NK-92 (cell line): ENCODE results near the gene NUDCD3.
"Not testable (repeated sequence)": the region's sequence is repeated elsewhere in the genome, so short reads cannot be mapped to it uniquely, and the experiment has no call there.

Experiments
- DNase-seq: peaks from one replicate; lab custom pipeline; 2025; ENCODE audit not compliant: unreplicated experiment; lab: John Stamatoyannopoulos, UW

NUDCD3 gene

DNA sequence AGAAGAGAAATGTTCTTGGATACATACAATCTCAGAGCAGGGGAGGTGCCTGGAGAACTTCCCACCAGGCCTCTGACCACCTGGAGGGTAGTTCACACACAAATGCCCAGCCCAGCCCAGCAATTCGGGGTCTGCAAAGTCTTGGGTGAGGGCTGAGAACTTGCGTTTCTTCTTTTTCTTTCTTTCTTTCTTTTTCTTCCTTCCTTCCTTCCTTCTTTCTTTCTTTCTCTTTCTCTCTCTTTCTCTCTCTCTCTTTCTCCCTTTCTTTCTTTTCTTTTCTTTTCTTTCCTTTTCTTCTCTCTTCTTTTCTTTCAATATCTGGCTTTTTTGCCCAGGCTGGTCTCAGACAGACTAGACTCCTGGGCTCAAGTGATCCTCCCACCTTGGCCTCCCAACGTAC, 28.3 kb upstream of the NUDCD3 start:
- no peak for DNase-seq

DNA sequence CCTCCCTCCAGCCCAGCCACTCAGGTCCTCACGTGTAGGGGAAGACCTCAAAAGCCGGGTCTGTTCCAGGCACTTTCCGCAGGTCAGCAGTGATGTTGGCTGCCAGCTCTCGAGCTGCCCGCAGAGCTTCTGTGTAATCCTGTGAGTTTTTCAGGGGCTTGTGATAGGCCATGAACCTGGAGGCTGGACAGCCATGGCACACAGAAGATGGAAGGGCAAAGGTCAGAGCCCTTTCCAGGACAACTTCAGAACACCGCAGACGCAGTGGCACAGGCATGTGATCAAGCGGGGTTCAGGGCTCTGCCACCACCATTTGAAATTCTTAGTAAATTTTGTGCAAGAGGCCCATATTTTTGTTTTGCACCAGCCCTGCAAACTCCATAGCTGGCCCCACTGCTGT, 26.7 kb upstream of the NUDCD3 start:
- DNase-seq: no peak

DNA sequence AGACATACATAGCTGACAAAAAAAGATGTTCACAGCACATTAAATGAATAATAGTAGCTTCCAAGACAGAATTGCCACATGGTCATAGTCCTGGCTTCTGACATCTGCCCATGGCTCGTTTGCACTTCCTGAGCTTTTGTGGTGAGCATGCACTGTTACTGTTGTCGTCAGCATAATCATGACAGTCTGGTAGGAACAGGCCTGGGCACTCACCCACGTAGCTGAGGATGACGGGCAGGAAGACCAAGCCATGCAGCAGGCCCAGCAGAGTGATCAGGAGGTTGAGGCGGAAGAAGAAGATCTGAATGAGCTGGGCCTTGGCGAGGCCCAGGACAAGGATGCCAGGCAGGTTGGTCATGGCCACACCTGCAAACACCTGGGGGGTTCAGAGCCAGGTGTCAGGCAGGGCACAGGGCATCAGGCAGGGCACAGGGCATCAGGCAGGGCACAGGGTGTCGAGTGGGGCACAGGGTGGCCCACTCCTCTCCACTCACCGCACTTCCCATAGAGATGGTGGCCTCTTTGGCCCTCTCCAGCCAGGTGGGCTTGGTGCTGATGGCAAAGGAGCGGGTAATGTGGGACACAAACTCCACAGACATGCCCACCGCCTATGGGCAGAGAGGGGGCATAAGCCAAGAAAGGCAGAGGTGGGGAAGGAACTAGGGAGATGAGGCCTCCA, 25.3 kb upstream of the NUDCD3 start:
- no peak for DNase-seq

DNA sequence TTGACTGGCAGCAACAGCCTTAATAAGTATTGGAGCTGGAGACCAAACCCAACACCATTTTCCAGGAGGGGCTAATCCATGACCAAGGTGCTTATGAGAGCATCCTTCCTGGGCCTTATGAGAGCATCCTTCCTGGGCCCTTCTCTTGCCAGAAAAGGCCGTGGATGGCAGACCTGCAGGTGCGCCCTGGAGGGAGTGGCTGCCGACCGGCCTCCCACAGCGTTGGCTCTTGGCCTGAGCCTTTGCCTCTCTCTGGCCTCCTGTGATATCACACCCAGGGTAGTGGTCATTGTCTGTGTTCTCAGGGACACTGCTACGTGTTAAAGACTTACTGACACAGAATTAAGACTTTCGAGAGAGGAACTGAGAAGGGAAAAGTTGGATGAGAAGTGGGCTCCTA, 22.3 kb upstream of the NUDCD3 start:
- DNase-seq: no peak

DNA sequence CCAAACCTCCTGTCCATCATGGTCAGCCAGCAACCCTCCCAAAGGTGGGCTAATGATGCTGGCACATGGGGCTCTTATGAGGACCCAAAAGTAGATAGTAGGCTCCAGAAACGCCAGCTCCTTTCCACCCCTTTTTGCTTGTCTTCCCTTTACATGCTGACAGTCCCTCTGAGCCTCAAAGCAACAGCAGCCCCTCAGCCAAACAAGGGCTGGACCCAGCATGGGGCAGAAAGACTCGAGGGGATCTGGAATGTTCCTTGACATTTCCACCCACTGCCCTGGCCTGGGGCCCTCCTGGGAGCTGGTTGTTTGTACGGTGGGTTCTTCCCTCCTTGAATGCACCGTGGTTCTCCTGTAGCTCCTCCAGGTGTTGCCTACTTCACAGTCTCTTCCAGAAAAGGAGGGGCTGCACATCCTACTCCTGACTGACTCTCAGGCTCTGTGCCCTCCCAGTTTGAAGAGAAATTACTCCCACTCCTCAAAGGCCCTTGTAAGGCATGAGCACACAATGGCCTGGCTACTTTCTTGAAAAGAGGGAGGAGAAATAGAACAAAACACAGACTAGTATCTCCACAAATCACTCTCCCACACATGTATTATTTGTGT, 21.5 kb upstream of the NUDCD3 start:
- no peak for DNase-seq

DNA sequence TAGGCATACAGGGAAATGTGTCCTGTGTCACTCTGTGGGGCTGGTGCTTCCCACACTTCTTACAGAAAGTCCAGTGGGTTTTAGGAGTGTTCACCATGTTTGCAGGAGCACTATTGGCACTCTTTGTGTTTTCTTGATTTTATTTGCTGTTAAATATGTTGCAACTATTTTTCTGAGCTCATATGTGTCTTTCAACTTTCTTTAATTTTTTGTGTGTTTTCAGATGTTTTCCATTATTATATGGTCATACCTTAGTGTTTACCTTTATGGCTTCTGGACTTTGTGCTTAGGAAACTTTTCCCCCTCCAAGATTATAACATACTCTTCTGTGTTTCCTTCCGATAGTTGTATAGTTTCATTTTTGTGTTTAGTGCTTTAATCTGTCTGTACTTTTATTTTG, 20.8 kb upstream of the NUDCD3 start:
- no peak for DNase-seq

DNA sequence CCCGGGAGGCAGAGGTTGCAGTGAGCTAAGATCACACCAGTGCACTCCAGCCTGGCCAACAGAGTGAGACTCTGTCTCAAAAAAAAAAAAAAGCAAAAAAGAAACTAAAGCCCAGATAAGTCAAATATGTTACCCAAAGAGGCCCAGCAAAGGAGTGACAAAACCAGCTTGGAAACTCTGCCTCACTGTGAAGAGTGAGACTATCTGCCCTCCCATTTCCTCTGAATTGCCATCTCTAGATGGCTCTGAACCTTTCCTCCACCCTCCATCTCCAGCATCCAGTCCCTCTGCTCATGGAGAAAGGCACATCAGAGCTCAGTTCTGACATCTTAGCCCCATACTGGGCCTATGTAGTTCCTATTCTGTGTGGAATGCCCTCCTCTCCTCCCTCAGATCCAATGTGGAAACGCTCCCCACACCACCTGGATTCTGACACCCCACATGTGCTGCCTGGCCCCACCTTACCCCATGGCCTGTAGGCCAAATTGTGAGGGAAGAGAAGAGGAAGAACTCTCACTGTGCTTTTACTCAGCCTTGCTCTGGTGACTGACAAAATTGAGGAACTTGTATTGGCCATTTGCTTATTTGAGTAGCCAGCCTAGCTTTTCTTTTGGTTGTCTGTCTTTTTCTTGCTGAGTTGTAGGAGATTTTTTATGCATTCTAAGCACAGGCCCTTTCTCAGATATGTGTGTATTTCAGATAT, 18.0 kb upstream of the NUDCD3 start:
- no peak for DNase-seq

DNA sequence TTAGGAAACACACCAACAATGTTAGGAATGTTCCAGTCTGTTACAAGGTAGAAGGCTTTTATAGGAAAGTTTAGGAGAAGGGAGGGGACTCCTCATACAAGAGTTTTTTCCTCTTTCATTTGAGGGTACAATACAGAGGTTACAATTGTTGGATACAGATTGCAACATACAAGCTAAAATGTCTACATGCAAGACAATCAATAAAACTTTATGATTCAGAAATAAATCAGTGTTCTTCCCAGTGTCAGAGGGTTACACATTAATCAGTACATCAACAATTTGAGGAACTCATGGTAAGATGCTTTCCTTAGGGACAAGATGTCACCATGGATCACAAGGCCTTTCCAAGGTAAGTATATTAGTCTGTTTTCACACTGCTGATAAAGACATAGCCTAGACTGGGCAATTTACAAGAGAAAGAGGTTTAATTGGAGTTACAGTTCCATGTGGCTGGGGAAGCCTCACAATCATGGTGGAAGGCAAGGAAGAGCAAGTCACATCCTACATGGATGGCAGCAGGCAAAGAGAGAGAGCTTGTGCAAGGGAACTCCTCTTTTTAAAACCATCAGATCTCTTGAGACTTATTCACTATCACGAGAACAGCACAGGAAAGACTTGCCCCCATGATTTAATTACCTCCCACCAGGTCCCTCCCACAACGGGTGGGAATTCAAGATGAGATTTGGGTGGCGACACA, 16.3 kb upstream of the NUDCD3 start:
- DNase-seq: not testable (repeated sequence)

DNA sequence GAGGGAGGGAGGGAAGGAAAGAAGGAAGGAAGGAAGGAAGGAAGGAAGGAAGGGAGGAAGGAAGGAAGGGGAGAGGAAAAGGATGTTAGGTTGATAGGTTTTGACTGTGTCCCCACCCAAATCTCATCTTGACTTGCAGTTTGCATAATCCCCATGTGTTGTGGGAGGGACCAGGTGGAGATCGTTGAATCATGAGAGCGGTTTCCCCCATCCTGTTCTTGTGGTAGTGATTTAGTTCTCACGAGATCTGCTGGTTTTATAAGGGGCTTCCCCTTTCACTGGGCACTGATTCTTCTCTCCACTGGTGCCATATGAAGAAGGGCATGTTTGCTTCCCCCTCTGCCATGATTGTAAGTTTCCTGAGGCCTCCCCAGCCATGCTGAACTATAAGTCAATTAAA, 15.1 kb upstream of the NUDCD3 start:
- no peak for DNase-seq

DNA sequence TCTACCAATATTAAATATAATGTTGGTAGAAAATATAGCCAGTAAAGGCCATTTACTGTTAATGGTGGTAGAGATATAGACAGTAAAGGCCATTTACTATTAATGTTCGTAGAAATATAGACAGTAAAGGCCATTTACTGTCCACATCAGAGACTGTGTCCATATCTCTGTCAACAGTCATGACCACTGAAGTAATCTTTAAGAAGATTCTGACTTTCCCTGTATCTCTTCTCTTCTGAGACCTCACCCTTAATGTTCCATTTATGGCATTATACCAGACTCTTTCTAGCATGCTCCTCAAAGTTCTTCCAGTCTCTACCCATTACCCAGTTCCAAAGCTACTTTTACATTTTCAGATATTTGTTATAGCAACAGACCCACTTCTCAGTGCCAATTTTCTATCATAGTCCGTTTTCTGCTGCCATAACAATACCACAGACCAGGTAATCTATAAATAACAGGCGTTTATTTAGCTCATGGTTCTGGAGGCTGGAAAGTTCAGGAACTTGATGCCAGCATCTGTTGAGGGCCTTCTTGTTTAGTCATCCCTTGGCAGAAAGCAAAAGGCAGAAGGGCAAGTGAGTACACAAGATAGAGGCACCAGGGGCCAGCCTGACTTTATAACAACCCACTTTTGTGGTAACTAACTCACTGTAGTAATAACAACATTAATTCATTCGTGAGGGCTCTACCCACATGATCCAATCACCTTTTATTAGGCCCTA, 7.9 kb upstream of the NUDCD3 start:
- DNase-seq: no peak

DNA sequence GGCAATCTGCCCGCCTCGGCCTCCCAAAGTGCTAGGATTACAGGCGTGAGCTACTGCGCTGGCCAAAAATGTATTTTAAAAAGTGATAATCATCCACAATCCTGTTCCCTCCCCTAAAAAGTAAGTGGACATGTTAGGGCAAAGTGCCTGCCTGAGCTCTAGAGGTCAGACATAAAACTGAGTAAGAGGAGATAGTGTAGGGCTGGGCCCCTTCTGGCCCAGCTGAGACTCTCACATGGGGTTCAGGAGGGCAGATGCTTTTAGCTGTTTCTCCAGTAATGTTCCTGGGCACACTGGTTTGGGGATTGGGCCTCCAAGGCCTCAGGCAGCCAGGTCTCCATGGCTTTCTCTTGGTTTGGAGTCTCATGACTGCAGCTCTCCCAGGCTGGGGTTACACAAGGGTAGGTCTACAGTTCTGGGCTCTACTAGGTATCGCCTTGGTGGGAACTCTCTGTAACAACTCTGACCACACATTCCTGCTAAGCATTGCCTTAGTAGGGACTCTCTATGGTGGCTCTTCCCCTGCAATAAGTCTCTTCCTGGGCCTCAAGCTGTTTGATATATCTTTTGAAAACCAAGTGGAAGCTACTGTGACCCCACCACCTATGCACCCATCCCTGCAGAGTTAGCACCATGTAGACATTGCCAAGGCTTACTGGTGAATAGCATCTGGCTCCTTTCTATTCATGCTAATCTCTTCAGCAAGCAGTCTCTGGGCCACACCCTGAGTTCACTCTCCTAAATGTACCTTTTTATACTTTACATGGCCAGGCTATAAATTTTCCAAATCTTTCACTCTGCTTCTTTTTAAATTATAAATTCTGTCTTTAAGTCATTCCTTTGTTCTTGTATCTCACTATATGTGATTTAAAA, 6.9 kb upstream of the NUDCD3 start:
- no peak for DNase-seq

DNA sequence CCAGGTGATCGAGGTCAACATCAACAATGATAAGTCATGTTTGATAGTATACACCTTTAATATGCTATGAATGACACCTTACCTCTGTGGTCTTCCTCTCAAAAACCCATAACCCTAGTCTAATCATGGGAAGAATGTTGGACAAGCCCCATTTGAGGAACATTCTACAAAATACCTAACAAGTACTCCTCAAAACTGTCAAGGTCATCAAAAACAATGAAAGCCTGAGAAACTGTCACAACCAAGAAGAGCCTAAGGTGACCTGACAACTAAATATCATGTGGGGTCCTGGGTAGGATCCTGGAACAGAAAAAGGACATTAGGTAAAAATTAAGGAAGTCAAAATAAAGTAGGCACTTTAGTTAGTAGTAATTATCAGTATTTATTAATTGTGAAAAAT, 5.9 kb upstream of the NUDCD3 start:
- no peak for DNase-seq

DNA sequence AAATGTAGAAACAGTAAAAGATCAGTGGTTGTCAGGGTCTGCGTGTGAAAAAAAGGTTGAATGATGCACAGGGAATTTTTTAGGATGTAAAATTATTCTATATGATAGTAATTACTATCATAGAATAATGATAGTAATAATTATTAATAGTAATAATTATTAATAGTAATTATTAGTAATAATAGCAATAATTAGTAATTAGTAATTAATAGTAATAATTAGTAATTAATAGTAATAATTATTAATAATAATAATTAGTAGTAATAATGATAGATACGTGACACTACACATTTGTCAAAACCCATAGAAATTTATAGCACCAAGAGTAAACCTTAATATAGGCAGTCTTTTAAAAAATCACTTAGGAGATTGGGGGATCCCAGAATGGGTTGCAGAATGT, 4.5 kb upstream of the NUDCD3 start:
- no peak for DNase-seq

DNA sequence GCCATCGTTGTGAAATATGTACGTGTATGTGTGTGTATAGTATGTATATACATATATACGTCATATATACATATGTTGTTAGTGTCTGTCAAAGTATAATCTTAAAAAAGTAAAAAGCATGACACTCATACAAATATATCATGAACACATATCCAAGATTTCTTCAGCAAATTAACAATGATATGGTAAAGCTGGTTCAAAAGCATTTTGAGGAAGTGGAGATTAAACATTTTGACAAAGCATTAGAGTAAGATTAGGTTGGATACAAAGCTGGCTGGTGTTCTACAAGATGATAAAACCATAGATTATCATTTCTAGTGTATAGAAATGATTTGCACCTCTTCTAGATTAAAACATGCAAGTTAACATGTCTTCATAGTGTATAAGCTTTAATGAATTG, 771 bp upstream of the NUDCD3 start:
- no peak for DNase-seq

DNA sequence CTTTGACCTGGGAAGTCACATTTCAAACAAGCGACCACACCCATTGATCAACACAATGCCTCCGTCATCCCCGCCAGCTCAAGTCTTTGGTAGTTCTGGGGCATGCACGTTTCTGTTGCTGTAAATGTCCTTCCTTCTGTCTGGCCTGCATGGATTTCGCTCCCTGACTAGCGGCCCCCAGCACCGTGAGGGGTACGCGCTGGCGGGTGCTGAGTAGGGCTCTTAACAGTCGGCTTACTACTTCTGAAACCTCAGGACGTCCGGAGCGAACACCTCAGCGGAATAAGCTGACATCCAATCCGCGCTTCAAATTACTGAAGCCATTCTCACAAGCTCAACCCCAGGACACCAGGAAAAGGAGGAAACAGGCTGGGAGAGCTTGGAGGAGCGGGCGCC, 505 bp downstream of the NUDCD3 start:
- no peak for DNase-seq

DNA sequence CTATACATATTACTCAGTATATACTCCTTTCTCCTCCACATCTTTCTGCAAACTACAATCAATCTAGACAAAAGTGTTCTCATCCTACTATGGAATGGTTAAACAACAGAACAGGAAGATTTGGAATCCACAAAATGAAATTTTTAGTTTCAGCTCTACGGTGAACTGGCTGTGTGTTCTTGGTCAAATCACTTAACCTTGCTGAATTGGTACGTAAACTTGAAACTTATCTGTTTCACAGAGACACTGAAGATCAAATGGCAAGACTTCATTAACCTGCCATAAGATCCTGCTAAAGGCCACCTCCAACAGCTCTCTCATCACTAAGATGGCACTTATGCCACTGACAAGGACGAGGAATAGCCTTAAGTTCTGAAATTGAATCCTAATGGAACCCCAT, 1.5 kb downstream of the NUDCD3 start:
- DNase-seq: no peak

DNA sequence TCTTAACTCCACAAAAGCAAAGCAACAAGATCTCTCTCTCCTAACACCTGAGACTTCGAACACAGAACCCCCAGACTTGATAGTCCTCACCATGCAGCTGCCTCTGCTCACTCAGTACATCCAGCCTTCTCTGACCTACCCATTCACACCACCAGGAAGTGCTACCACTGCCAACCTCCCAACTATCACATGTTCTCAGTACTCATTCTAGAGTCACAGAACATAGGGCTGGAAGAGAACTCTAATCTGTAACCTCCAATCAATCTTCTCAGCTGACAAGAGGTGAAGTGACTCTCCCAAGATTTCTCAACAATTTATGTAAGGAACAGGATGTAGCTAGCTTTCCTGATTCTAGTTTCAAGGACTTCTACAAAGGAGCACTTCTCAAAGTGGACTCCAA, 3.8 kb downstream of the NUDCD3 start:
- no peak for DNase-seq

DNA sequence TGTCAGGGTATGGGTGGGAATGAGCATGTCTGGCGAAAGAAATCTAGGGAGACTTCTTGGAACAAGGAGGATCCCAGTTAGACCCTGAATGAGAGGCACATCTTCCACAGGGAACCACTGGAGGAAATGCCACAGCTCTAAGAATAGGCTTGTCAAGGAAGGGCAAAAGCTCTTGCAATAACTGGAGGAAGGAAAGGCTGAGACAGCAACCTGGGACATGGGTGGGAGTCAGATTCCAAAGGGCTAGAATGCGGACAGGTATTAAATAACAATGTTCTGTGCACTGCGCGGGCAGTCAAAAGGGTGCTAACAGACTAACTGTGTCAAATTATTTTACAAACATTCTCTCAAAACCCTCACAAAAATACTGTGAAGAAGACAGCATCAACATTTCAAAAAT, 4.5 kb downstream of the NUDCD3 start:
- no peak for DNase-seq

DNA sequence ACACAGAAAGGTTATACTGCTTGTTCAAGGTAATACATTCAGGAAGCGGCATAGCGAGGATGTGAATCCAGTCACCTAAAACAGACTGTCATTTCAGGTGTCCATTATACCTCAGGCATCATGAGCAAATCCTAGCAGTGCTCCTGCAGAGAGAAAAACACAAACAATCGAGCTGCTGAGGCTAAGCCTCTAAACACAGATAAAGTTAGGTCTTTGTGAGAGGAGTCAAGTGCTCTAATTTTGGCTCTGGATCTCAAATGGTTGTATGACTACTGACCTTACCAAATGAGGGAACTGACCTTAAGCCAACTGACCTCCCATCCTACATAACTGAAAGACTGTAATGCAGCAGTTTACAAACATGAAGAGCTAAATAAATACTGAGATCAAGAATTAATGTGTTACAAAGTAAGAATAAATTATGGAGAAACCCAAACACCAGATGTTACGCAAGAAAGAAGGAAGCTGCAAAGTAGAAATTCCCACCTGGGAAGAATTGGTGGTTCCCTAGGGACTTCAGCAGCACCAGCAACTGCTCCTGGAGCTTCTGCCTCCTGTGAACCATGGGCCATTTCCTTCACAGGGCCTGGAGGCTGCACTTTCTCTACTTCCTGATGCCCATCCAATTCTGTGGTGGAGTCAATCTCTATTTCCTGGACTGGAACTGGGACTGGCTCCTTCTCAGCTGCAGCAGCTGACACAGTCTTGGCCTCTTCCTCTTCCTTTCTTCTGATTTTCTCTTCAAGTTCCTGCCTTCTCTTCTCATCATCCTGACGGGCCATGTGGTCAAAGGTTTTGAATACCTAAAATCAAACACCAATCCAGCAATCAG, 5.8 kb downstream of the NUDCD3 start:
- DNase-seq: no peak
